22Rv1 (cell line): ENCODE data around the gene DHX36.

ENCODE experiments used
- H3K27ac ChIP-seq: fragments of 450-650 bp; 2 replicates; pipeline ENCODE4 v1.5.1; 2017
- CTCF ChIP-seq: fragments of 450-650 bp; IDR thresholded peaks from 2 replicates; pipeline ENCODE4 v1.5.1; 2017; ENCODE audit warnings: mild to moderate bottlenecking
- ZFX ChIP-seq: fragments of 450-650 bp; IDR thresholded peaks from 2 replicates; pipeline ENCODE4 v1.6.1; 2017; ENCODE audit warnings: antibody characterized with exemption, borderline replicate concordance

DHX36 gene

GRCh38 chr3:154310840-154311239 lies 13.4 kb downstream of the DHX36 start:
- H3K27ac ChIP-seq: no peak overlapping the region
- TF ChIP-seq ZFX: no peak
- no peak for TF ChIP-seq CTCF

GRCh38 chr3:154307363-154307762 lies 16.9 kb downstream of the DHX36 start:
- TF ChIP-seq ZFX (no peak), CTCF (no peak)
- no peak overlapping the region for H3K27ac ChIP-seq

GRCh38 chr3:154304936-154305335 lies 19.4 kb downstream of the DHX36 start:
- no peak overlapping the region for H3K27ac ChIP-seq
- TF ChIP-seq CTCF (no peak), ZFX (no peak)

- no peak overlapping the region for H3K27ac ChIP-seq
- TF ChIP-seq ZFX (no peak), CTCF (no peak)
Observed at GRCh38 chr3:154304116-154304786, 20.0 kb downstream of the DHX36 start.

GRCh38 chr3:154301561-154301960 lies 22.7 kb downstream of the DHX36 start:
- H3K27ac ChIP-seq: 0 out of 2 replicates have a peak overlapping the region, but pooled peaks have one; percentile 12
- TF ChIP-seq CTCF: no peak
- no peak for TF ChIP-seq ZFX

- TF ChIP-seq CTCF (no peak), ZFX (no peak)
- no peak overlapping the region for H3K27ac ChIP-seq
Observed at GRCh38 chr3:154294016-154294415, 30.3 kb downstream of the DHX36 start.

- H3K27ac ChIP-seq: no peak overlapping the region
- no peak for TF ChIP-seq CTCF
- no peak for TF ChIP-seq ZFX
Observed at GRCh38 chr3:154290187-154290586, 34.1 kb downstream of the DHX36 start.
